ENCODE data around the gene PIGL.
"Not testable (repeated sequence)": the region's sequence is repeated elsewhere in the genome, so short reads cannot be mapped to it uniquely, and the experiment has no call there.

The PIGL gene

DNA sequence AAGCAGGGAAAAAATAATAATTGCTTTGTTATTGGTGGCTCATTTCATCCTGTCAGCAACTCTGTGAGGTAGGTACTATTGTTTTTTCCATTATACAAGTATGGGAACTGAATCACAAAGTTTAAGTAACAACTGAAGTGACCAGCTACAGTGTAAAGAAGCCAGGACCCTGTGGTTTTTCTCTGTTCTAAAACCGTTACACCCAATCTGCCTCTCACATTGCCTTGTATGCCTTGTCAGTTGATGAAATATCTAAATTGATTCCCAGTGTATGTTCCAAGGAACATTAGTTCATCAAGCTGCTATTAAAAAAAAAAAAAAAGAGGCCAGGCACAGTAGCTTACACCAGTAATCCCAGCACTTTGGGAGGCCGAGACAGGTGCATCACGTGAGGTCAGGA lies 5.4 kb downstream of the PIGL start:
- no peak for DNase-seq

DNA sequence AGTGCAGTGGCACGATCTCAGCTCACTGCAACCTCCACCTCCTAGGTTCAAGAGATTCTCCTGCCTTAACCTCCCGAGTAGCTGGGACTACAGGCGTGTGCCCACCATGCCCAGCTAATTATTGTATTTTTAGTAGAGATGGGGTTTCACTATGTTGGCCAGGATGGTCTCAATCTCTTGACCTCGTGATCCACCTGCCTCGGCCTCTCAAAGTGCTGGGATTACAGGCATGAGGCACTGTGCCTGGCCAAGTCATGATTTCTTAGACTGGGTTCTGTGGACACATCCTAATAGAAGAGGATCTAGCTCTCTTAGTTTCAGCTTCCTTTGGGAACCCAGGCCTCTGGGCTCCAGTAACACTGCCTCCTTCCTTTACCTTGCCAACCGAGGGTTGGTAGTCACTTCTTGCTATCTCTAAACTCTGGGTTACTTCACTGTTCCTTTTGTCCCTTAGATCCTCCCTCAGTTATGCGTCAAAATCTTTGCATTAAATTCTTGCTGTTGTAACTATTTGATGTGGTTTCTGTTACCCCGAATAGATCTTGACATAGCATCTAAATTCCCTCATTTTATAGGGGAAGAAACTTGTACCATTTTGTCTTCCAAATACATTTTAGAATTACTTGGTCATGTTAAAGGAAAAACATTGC lies 13.0 kb downstream of the PIGL start:
- DNase-seq, result not testable (repeated sequence)

- no peak for DNase-seq
Measured at GRCh38 chr17:16232391-16232790, 15.4 kb downstream of the PIGL start.

DNA sequence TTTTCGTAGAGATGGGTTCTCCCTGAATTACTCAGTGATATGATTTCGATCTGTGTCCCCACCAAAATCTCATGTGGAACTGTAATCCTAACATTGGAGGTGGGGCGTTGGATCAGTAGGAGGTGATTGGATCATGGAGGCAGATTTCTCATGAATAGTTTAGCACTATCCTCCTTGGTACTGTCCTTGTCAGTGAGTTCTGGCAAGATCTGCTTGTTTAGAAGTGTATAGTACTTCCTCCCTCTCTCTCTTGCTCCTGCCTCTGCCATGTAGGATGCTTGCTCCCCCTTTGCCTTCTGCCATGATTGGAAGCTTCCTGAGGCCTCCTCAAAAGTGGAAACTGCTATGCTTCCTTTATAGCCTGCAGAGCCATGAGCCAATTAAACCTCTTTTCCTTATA lies 22.9 kb downstream of the PIGL start:
- DNase-seq, result no peak

DNA sequence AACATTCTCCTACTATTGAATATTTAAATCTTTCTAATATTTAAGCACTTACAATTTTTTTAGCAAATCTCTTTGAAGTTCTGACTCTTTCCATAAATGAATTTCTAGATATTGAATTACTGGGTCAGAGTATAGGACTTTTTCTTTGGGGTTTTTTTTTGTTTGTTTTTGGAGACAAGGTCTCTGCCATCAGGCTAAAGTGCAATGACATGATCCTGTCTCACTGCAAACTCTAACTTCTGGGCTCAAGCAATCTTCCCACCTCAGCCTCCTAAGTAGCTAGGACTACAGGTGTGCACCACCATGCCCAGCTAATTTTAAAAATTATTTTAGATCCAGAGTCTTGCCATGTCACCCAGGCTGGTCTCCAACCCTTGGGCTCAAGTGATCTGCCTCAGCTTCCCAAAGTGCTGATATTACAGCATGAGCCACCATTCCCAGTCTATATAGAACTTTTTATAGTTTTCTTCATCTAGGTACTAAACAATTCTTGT lies 24.9 kb downstream of the PIGL start:
- DNase-seq, result no peak

DNA sequence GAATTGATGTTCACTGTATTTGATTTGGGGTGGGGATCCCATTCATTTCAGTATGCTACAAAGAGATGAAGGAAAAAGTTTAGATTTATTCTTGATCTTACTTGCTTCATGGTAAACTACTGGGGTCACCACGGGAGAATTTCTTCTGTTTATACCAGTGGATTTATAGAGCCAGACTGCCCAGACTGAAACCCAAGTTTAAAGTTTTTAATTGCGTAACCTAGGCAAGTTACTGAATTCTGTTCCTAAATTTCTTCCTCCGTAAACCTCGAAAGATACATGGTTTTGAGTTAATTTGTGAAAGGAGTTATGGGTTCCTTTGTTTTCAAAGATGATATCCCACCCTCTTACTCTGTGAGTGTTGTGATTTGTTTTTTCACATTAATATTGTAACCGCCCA lies 26.4 kb downstream of the PIGL start:
- no peak for DNase-seq

- DNase-seq, result no peak
Measured at GRCh38 chr17:16243801-16244567, 27.0 kb downstream of the PIGL start.

DNA sequence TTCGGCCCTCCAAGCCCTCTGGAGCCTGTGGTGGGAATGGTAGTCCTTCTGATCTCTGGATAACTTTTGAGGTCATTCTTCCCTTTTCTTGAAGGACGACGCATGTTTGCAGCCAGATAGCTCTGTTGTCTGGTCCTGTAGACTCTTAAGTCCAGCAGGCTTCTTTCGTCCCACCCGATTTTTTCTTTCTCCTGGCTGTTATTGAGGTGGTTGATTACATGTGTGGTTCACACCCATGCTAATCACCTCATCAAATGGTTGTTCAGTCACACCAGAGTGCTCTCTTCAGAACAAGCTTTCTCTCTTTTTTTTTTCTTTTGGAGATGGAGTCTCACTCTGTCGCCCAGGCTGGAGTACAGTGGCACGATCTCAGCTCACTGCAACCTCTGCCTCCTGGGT lies 30.6 kb downstream of the PIGL start:
- no peak for DNase-seq

GRCh38 chr17:16250635-16251034 lies 33.6 kb downstream of the PIGL start:
- DNase-seq, result no peak

- no peak for DNase-seq
Measured at GRCh38 chr17:16251043-16251442, 34.0 kb downstream of the PIGL start.

DNA sequence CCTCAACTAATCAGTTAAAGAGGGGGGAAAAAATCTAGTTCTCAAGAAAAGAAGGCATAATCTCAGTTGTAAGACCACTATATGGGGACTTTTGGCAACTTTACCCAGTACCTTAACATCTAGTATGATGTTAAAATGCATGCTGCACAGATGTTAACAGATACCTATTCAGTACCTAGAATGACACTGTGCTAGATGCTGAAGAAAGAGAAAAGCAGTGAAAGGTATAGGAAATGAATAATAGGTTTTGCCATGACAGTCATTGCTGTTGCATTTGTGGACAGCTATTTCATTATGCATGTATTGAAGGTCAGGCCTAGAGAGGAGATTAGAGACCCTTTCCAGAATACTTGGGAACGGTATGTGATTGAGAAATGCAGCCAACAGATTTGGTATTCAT lies 34.5 kb downstream of the PIGL start:
- no peak for DNase-seq

DNA sequence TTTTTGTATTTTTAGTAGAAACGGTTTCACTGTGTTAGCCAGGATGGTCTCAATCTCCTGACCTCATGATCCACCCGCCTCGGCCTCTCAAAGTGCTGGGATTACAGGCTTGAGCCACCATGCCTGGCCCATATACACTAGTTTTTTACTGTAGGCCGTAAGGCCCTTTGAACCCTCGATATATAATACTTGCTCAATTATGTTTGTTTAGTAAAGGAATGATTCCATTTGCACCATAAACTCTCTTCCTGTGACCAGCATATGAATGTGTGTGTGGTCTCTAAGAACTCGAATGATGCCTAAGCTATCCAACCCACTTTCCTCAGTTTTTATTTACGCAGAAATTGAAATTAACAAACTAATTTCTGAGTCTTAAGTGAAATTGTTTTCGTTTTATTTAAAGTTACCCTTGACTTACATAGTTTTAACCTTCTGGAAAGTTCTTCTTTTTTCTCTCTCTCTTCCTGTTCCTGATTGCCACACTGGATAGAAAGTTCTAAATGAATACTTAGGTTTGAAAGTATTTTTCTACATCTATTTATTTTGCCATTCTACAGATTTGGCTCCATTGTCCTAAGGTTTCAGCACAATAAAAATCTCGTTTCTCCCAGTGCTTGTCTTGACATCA lies 37.9 kb downstream of the PIGL start:
- DNase-seq, result no peak

DNA sequence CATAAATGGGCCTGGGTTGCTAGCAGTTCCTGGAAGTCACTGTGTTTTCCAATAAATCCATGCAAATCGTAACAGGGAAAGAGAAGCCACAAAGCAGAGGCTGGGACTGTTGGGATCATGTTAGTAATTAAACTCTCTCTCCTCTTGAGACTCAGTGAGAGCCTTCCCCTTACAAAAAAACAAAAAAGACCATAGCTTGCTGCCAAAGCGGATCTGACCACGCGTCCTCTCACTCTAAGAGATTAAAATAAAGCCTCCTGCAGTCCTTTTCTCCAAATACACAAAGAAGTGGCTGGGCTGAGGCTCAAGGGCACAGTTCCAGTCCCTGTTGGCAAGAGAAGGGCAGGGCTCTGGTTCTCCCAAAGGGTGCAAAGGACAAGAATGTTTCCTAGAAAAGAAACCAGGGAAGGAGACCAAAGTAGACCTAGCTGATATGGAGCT lies 38.5 kb downstream of the PIGL start:
- DNase-seq, result no peak

DNA sequence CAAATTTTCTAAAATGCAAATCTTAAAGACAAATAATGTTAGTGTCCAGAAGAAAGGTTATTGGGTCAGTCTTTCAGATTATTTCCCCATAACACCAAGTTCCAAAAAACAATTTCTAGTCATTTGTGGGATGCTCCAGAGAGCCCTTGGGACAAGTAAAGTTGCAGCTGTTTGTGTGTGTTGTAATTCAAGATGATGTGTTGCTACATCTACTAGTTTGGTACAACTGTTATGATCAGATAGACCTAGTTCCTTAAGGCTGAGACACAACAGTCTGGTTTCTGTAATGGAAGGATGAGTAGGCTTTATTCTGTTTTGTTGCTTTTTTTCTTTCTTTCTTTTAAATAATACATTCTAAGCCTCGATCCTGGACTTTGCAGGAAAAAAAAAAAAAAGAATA lies 41.9 kb downstream of the PIGL start:
- DNase-seq, result no peak

DNA sequence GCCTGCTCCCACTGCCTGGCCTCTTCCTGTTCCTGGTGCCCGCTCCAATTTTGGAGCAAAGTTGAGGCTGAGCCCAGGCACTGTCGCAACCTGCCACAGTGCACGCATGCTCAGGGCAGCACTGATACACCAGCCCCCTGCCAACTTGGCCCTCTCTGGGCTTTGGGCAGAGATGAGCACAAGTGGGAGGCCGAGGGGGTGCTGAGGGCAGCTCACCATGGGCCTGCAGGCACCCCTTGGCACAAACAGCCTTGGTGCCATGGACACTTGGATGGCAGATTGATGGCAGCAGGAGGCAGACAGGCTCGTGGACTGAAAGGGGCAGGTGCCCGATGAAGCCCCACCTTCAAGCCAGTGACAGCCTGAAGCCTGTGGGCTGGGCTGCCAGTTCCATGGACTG lies 42.9 kb downstream of the PIGL start:
- DNase-seq, result no peak

- DNase-seq, result no peak
Measured at GRCh38 chr17:16261049-16261448, 44.0 kb downstream of the PIGL start.

DNA sequence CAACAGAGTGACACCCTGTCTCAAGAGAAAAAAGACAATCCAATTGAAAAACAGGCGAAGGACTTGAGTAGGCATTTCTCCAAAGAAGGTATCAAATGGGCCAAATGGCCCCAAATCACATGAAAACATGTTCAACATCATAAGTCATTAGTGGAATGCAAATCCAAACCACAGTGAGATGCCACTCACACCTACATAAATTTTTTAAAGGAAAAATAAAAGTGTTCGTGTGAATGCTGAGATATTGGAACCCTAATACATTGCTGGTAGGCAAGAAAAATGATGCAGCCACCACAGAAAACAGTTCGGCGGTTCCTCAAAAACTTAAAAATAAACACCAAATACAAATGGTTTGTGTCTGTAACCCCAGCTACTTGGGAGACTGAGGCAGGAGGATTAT lies 45.2 kb downstream of the PIGL start:
- DNase-seq, result no peak

GRCh38 chr17:16267174-16267573 lies 50.2 kb downstream of the PIGL start:
- no peak for DNase-seq

DNA sequence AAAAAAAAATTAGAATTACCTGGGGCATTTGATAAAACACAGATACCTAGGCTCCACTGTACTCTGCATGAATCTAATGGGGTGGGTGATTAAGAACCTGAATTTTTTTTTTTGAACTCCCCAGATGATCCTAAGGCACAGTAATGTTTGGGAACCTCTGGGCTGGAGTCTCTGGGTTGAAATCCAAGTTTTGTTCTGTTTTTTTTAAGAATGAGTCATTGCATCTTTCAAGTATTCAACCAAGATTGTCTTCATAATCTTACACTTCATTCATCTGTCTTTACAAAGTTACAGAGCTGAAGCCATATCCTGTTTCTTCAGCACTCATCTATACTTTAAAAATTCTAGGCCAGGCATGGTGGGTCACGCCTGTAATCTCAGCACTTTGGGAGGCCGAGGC lies 52.6 kb downstream of the PIGL start:
- DNase-seq, result no peak

- DNase-seq, result no peak
Measured at GRCh38 chr17:16272111-16272840, 55.3 kb downstream of the PIGL start.

- no peak for DNase-seq
Measured at GRCh38 chr17:16273499-16273898, 56.5 kb downstream of the PIGL start.

- DNase-seq, result no peak
Measured at GRCh38 chr17:16273929-16274339, 56.9 kb downstream of the PIGL start.

GRCh38 chr17:16275024-16275423 lies 58.0 kb downstream of the PIGL start:
- no peak for DNase-seq

All from NCI-H748 treated with DMSO at 0.1 percent for 48 hours (cell line).